ENCODE results near the gene LEMD2. TPM values are rescaled to one million over a fixed set of nuclear protein-coding genes. Genes with fewer than 3 reads are reported as not detected.

Gene LEMD2
- total and polyA plus RNA-seq, 9 of the 15 experiments (the other 6 are each of a cell fraction or from before 2014, with no cell fraction given) = 0.32 to 46.3 (median 30.8) TPM

- no TSS peak for BruUV-seq (replicated peaks)
- Histone ChIP-seq H3K36me3 (ENCODE audit: control insufficient read depth, insufficient read depth, low read length) (no peaks in the 10 kb centered on the region), H3K27me3 (ENCODE audit: control insufficient read depth in 2 of 2, insufficient read depth in 2 of 2, low read length in 2 of 2) (peaks cover 28 to 65% of the 10 kb centered on the region in 2 experiments; a peak in 4 of 5 replicates), H2AFZ (ENCODE audit: low read depth, low read length) (no peak overlapping the region), H3K27ac (ENCODE audit: extremely low read depth, low read depth, low read length) (no peak overlapping the region), H3K4me3 (no peak overlapping the region), H3K79me2 (ENCODE audit: control insufficient read depth, insufficient read depth, low read length) (no peaks in the 10 kb centered on the region), H3K9ac (ENCODE audit: insufficient read depth in 1 of 2, low read depth in 2 of 2, low read length in 2 of 2) (no peak overlapping the region), H3K9me1 (ENCODE audit: control insufficient read depth, insufficient read depth, low read length) (peaks cover 2% of the 10 kb centered on the region), H3K4me2 (ENCODE audit: insufficient read depth, low read length) (no peak overlapping the region), H4K20me1 (replicated peaks; ENCODE audit: control insufficient read depth, insufficient read depth, low read length) (peaks cover 15% of the 10 kb centered on the region; the same call in 1 of the 2 replicates), H3K4me1 (replicated peaks in 1 of 2; ENCODE audit: control insufficient read depth in 2 of 2, insufficient read depth in 2 of 2, low read length in 2 of 2) (peaks cover 3 to 11% of the 10 kb centered on the region in 2 experiments; a peak in 2 of 5 replicates), H3K9me3 (replicated peaks; ENCODE audit: control insufficient read depth, insufficient read depth, low read depth, low read length) (no peaks in the 10 kb centered on the region)
- intact Hi-C loops (cut with micrococcal nuclease) (no loop called here), in situ Hi-C loops (cut with MboI) (no loop called here)
- ATAC-seq = no peak
- WGBS (ENCODE audit: insufficient coverage, low coverage, missing lambda C conversion rate) = 14% methylated on average over 7 of the region's 7 CpGs
- FAIRE-seq = no peak
- CTCF ChIA-PET (ENCODE audit: low intra/inter-chr PET ratio) = interaction anchor here (0.6 kb wide), 1 partner anchor 1399 kb away, joined by 7 read pairs; no protein-coding TSS in a partner anchor
- DNase-seq (ENCODE audit: extremely low read depth in 1 of 4, low spot score in 3 of 4) = no peak
- TF ChIP-seq ASH1L (IDR thresholded peaks at IDR 0.05; ENCODE audit: borderline replicate concordance, low read depth, partially characterized antibody) (no peak), USF1 (CRISPR knock-in tag; IDR thresholded peaks at IDR 0.05) (no peak)
- POLR2A ChIA-PET = interaction anchor here (0.7 to 1.1 kb wide), 4 partner anchors 14 to 728 kb away, joined by 3 to 5 read pairs (median 4); partner anchors contain the start of gene UQCC2
Measured at GRCh38 chr6:33745548-33745947, 43.4 kb downstream of the LEMD2 start.

- Histone ChIP-seq H3K9ac (ENCODE audit: insufficient read depth in 1 of 2, low read depth in 2 of 2, low read length in 2 of 2) (no peak overlapping the region), H3K4me3 (no peak overlapping the region), H3K9me3 (replicated peaks; ENCODE audit: control insufficient read depth, insufficient read depth, low read depth, low read length) (no peaks in the 10 kb centered on the region), H3K4me1 (replicated peaks in 1 of 2; ENCODE audit: control insufficient read depth in 2 of 2, insufficient read depth in 2 of 2, low read length in 2 of 2) (peaks cover 6 to 11% of the 10 kb centered on the region in 2 experiments; a peak in 2 of 5 replicates), H4K20me1 (replicated peaks; ENCODE audit: control insufficient read depth, insufficient read depth, low read length) (peaks cover 15% of the 10 kb centered on the region; the same call in 1 of the 2 replicates), H3K4me2 (ENCODE audit: insufficient read depth, low read length) (no peak overlapping the region), H3K36me3 (ENCODE audit: control insufficient read depth, insufficient read depth, low read length) (no peaks in the 10 kb centered on the region), H3K79me2 (ENCODE audit: control insufficient read depth, insufficient read depth, low read length) (no peaks in the 10 kb centered on the region), H3K9me1 (ENCODE audit: control insufficient read depth, insufficient read depth, low read length) (peaks cover 2% of the 10 kb centered on the region), H2AFZ (ENCODE audit: low read depth, low read length) (no peak overlapping the region), H3K27ac (ENCODE audit: extremely low read depth, low read depth, low read length) (no peak overlapping the region), H3K27me3 (ENCODE audit: control insufficient read depth in 2 of 2, insufficient read depth in 2 of 2, low read length in 2 of 2) (peaks cover 28 to 61% of the 10 kb centered on the region in 2 experiments; a peak in 4 of 5 replicates)
- in situ Hi-C loops (cut with MboI) (no loop called here), intact Hi-C loops (cut with micrococcal nuclease) (loop anchor here (1.0 kb wide), 2 partner anchors 17 to 34 kb away; partner anchors contain the start of gene UQCC2)
- POLR2A ChIA-PET = interaction anchor here (0.7 to 1.1 kb wide), 4 partner anchors 15 to 38 kb away, joined by 3 to 5 read pairs (median 4); partner anchors contain the start of gene UQCC2
- no TSS peak for BruUV-seq (replicated peaks)
- CTCF ChIA-PET (ENCODE audit: low intra/inter-chr PET ratio) = interaction anchor here (0.6 to 2.1 kb wide), 6 partner anchors 17 to 1400 kb away, joined by 3 to 12 read pairs (median 6); partner anchors contain the start of gene UQCC2
- DNase-seq (ENCODE audit: extremely low read depth in 1 of 4, low spot score in 3 of 4) (no peak), FAIRE-seq (no peak), ATAC-seq (no peak)
- 2% methylated on average over 11 of the region's 13 CpGs for WGBS (ENCODE audit: insufficient coverage, low coverage, missing lambda C conversion rate)
- TF ChIP-seq ARID4B (CRISPR knock-in tag; IDR thresholded peaks at IDR 0.05) (0 out of 2 replicates have a peak, but pooled peaks have one; percentile 33), ZNF431 (CRISPR knock-in tag; IDR thresholded peaks at IDR 0.05) (no peak)
Measured at GRCh38 chr6:33744895-33745546, 43.9 kb downstream of the LEMD2 start.

Data from K562 (cell line).